Adrenal gland (tissue), 5 donors: Measurements from ENCODE around the gene KIF16B.

Source experiments
- CTCF ChIP-seq, 6 experiments: fragments of 450-650 bp in 4 of 6; fragments of 200-600 bp in 2 of 6; sonication (generic) in 1 of 6; IDR thresholded peaks; 1 replicate in 5 of 6; 2 replicates in 1 of 6; pipeline versions ENCODE4 v1.5.1 to v1.8.0; 2016 to 2021; ENCODE audit warnings: antibody characterized with exemption in 6 of 6, mild to moderate bottlenecking in 2 of 6, moderate library complexity in 1 of 6
- POLR2A ChIP-seq, 2 donors: fragments of 450-650 bp; IDR thresholded peaks; one replicate each; pipeline ENCODE4 v1.6.1; 2017; ENCODE audit warnings: antibody characterized with exemption in 2 of 2, mild to moderate bottlenecking in 2 of 2, moderate library complexity in 1 of 2
- donor health status: DM: no; HTN: no; CAD: no.

- TF ChIP-seq CTCF (IDR thresholded peaks at IDR 0.05) (no peak), POLR2A (IDR thresholded peaks at IDR 0.05) (no peak)
These were observed 79.8 kb downstream of the KIF16B start for GRCh38 chr20:16493486-16493885.
